DND-41 (cell line): ENCODE results near the gene BRS3.

Experiments
- ATAC-seq: fragments of 200-7000 bp; cut with Tn5 transposase; 3 replicates; pipeline ENCODE4 v1.9.1; 2021; ENCODE audit warnings: low read depth; ENCODE audit not compliant: insufficient read depth
- DNase-seq: peaks from one replicate; pipeline ENCODE4 v3.0.0-alpha.2; 2020
- H2AFZ ChIP-seq: 2 replicates; pipeline ENCODE4 v1.6.0; 2012; ENCODE audit warnings: low read depth, low read length
- H3K27ac ChIP-seq: 2 replicates; pipeline ENCODE4 v1.5.1; 2012; ENCODE audit warnings: low read length, inconsistent platforms
- H3K27me3 ChIP-seq: fragments of 200-600 bp; sonication (generic); 2 replicates; pipeline ENCODE4 v1.6.0; 2012; ENCODE audit warnings: low read length, mild to moderate bottlenecking, inconsistent platforms; ENCODE audit not compliant: insufficient read depth, poor library complexity
- H3K36me3 ChIP-seq: 2 replicates; pipeline ENCODE4 v1.5.1; 2012; ENCODE audit warnings: low read length, inconsistent platforms; ENCODE audit not compliant: insufficient read depth
- H3K4me1 ChIP-seq: 2 replicates; pipeline ENCODE4 v1.5.1; 2012; ENCODE audit warnings: mild to moderate bottlenecking, low read length; ENCODE audit not compliant: insufficient read depth
- H3K4me2 ChIP-seq: 2 replicates; pipeline ENCODE4 v1.6.0; 2012; ENCODE audit warnings: mild to moderate bottlenecking, moderate library complexity, low read length, inconsistent platforms; ENCODE audit not compliant: insufficient read depth
- H3K4me3 ChIP-seq, 2 experiments: fragments of 200-600 bp in 1 of 2; shearing (Covaris generic) in 1 of 2; 2 replicates each; pipeline ENCODE4 v1.5.1; 2012 to 2016; ENCODE audit warnings: inconsistent platforms in 2 of 2, low read length in 2 of 2, mild to moderate bottlenecking in 2 of 2, low read depth in 1 of 2, moderate library complexity in 1 of 2
- H3K79me2 ChIP-seq: 2 replicates; pipeline ENCODE4 v1.6.0; 2012; ENCODE audit warnings: low read length, inconsistent platforms; ENCODE audit not compliant: insufficient read depth
- H3K9ac ChIP-seq: 2 replicates; pipeline ENCODE4 v1.6.0; 2012; ENCODE audit warnings: low read depth, mild to moderate bottlenecking, inconsistent platforms, low read length, moderate library complexity
- H3K9me3 ChIP-seq: 2 replicates; pipeline ENCODE4 v1.5.1; 2012; ENCODE audit warnings: low read length, moderate library complexity, mild to moderate bottlenecking, inconsistent platforms; ENCODE audit not compliant: insufficient read depth, severe bottlenecking
- H4K20me1 ChIP-seq: 2 replicates; pipeline ENCODE4 v1.6.0; 2012; ENCODE audit warnings: low read length; ENCODE audit not compliant: insufficient read depth
- EZH2 ChIP-seq: IDR thresholded peaks from 3 replicates; pipeline ENCODE4 v1.6.1; 2012; ENCODE audit warnings: borderline replicate concordance, low read depth, mild to moderate bottlenecking, moderate library complexity, low read length, inconsistent platforms; ENCODE audit not compliant: severe bottlenecking
- TF ChIP-seq, protein P1 (sequence below): IDR thresholded peaks from 2 replicates; pipeline ENCODE4 v1.5.1; 2012; ENCODE audit warnings: borderline replicate concordance, low read length, moderate library complexity, mild to moderate bottlenecking; ENCODE audit not compliant: poor library complexity, severe bottlenecking; ENCODE audit errors: extremely low read depth

The BRS3 gene

GRCh38 chrX:136468391-136469103 lies 19.2 kb upstream of the BRS3 start:
- H3K36me3 ChIP-seq, result no peaks in the 10 kb centered on the region
- DNase-seq (no peak), ATAC-seq (no peak)
- no peak overlapping the region for H2AFZ ChIP-seq
- no peaks in the 10 kb centered on the region for H4K20me1 ChIP-seq
- no peak overlapping the region for H3K4me2 ChIP-seq
- no peak for TF ChIP-seq EZH2
- TF ChIP-seq, protein P1, sequence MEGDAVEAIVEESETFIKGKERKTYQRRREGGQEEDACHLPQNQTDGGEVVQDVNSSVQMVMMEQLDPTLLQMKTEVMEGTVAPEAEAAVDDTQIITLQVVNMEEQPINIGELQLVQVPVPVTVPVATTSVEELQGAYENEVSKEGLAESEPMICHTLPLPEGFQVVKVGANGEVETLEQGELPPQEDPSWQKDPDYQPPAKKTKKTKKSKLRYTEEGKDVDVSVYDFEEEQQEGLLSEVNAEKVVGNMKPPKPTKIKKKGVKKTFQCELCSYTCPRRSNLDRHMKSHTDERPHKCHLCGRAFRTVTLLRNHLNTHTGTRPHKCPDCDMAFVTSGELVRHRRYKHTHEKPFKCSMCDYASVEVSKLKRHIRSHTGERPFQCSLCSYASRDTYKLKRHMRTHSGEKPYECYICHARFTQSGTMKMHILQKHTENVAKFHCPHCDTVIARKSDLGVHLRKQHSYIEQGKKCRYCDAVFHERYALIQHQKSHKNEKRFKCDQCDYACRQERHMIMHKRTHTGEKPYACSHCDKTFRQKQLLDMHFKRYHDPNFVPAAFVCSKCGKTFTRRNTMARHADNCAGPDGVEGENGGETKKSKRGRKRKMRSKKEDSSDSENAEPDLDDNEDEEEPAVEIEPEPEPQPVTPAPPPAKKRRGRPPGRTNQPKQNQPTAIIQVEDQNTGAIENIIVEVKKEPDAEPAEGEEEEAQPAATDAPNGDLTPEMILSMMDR, result no peak
- H3K79me2 ChIP-seq, result no peaks in the 10 kb centered on the region
- H3K27ac ChIP-seq, result no peak overlapping the region
- no peaks in the 10 kb centered on the region for H3K27me3 ChIP-seq
- H3K4me1 ChIP-seq, result no peaks in the 10 kb centered on the region
- no peaks in the 10 kb centered on the region for H3K9me3 ChIP-seq
- H3K9ac ChIP-seq, result no peak overlapping the region
- H3K4me3 ChIP-seq, result no peak overlapping the region

DNA sequence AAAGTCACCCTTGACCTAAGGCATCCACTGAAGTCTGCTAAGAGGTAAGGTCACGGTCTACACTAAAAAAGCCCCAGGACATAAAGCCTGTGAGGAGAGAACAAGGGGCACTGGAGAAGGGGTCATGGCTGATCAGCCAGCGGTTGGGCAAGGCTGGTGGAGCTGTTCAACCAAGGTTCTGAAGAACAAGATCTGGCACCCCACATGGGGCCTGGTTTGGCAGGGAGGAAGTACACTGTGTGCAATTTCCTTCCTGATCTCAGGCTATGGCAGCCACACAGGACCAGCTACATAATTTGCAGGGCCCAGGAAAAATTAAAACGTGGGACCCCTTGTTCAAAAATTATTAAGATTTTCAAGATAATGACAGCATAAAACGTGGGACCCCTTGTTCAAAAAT lies 14.1 kb upstream of the BRS3 start:
- H3K27me3 ChIP-seq, result no peaks in the 10 kb centered on the region
- no peak overlapping the region for H3K4me2 ChIP-seq
- no peak overlapping the region for H2AFZ ChIP-seq
- H4K20me1 ChIP-seq, result no peaks in the 10 kb centered on the region
- H3K4me3 ChIP-seq, result no peak overlapping the region
- H3K36me3 ChIP-seq, result no peaks in the 10 kb centered on the region
- DNase-seq, result no peak
- H3K79me2 ChIP-seq, result no peaks in the 10 kb centered on the region
- H3K9ac ChIP-seq, result no peak overlapping the region
- no peak overlapping the region for H3K27ac ChIP-seq
- H3K9me3 ChIP-seq, result no peaks in the 10 kb centered on the region
- H3K4me1 ChIP-seq, result no peaks in the 10 kb centered on the region
- ATAC-seq, result no peak
- no peak for TF ChIP-seq EZH2
- TF ChIP-seq, protein P1, result no peak

GRCh38 chrX:136475236-136475635 lies 12.5 kb upstream of the BRS3 start:
- TF ChIP-seq EZH2, result no peak
- TF ChIP-seq, protein P1, result no peak
- Histone ChIP-seq H3K27me3 (no peaks in the 10 kb centered on the region), H3K9ac (no peak overlapping the region), H3K79me2 (no peaks in the 10 kb centered on the region), H4K20me1 (no peaks in the 10 kb centered on the region), H3K4me3 (no peak overlapping the region), H2AFZ (no peak overlapping the region), H3K36me3 (no peaks in the 10 kb centered on the region), H3K4me1 (no peaks in the 10 kb centered on the region), H3K27ac (no peak overlapping the region), H3K4me2 (no peak overlapping the region), H3K9me3 (no peaks in the 10 kb centered on the region)
- DNase-seq (no peak), ATAC-seq (no peak)
